GM21526 (cell line): ENCODE results near the gene TMEM248.
"Not testable (repeated sequence)": the region's sequence is repeated elsewhere in the genome, so short reads cannot be mapped to it uniquely, and the experiment has no call there.

Experiments used
- ATAC-seq: cut with Tn5 transposase; IDR thresholded peaks from one replicate; pipeline ENCODE4 v1.9.1; 2021; ENCODE audit warnings: moderate library complexity; ENCODE audit not compliant: unreplicated experiment, low FRiP score

Gene TMEM248

DNA sequence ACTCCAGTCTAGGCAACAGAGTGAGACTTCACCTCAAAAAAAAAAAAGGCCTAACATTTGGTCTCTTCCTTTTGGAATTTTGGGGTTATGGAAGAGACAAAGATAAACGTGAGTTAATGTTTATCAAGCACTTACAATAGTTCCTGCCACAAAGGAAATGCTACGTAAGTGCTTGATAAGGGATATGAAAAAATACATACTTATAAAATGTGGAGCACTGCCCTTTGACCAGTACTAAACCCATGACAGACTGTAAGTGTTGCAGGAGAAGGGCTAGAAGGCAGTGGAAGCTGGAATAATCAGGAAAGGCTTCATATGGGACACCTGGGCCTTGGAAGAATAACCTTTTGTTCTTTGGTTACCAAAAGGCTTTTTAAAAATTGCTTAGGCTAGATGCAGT is 25.5 kb downstream of the TMEM248 start:
- no peak for ATAC-seq

DNA sequence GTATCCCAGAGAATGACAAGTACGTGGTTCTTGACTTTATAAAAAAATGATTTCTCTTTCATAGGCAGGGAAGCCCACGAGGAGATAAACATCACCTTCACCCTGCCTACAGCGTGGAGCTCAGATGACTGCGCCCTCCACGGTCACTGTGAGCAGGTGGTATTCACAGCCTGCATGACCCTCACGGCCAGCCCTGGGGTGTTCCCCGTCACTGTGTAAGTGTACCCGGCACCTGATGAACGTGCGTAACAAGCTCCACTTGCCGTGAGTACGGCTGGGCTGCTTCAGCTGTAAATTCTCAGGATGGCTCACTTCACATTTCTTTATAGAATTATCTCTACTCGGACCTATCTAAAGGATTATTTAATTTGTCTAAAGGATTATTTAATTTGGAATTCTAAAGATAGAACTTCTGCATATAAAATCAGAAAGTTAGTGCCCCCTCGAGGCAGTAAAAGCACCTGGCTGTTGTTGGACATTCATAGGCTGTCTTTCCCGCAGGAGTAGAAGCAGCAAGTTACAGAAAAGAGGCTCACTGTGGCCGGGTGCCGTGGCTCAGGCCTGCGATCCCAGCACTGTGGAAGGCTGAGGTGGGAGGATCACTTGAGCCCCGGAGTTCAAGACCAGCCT is 27.6 kb downstream of the TMEM248 start:
- ATAC-seq = no peak

- no peak for ATAC-seq
Measured at GRCh38 chr7:66950311-66950710, 29.3 kb downstream of the TMEM248 start.

GRCh38 chr7:66950763-66951162 is 29.7 kb downstream of the TMEM248 start:
- no peak for ATAC-seq

- no peak for ATAC-seq
Measured at GRCh38 chr7:66952343-66953043, 31.5 kb downstream of the TMEM248 start.

DNA sequence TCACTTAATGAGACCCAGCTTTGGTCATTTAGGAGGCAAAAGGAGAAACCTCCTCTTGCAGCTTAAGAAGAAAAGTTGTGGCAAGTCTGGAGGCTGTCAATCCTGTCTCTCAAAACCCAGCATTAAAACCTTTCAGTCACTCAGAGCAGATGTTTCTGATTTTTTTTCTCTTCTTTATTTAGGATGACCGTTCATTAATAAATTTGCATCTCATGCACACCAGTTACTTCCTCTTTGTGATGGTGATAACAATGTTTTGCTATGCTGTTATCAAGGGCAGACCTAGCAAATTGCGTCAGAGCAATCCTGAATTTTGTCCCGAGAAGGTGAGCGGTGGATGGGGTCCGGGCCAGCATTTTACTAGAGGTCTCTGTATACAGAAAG is 32.0 kb downstream of the TMEM248 start:
- no peak for ATAC-seq

GRCh38 chr7:66957595-66958290 is 36.7 kb downstream of the TMEM248 start:
- ATAC-seq = no peak

GRCh38 chr7:66958538-66959350 is 37.7 kb downstream of the TMEM248 start:
- ATAC-seq = no peak

DNA sequence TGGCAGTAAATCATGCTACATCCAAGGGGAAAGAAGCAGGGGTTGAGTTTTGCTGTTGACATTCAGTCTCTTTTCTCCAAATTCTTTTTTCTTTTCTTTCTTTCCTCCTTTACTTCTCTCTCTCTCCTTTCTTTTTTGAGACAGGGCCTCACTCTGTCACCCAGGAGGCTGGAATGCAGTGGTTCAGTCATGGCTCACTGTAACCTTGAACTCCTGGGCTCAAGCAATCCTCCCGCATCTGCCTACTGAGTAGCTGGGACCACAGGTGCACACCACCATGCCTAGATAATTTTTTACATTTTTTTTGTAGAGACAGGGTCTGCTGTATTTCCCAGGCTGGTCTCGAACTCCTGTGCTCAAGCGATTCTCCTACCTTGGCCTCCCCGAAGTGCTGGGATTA is 39.2 kb downstream of the TMEM248 start:
- ATAC-seq = no peak

GRCh38 chr7:66961096-66961495 is 40.1 kb downstream of the TMEM248 start:
- ATAC-seq = no peak

DNA sequence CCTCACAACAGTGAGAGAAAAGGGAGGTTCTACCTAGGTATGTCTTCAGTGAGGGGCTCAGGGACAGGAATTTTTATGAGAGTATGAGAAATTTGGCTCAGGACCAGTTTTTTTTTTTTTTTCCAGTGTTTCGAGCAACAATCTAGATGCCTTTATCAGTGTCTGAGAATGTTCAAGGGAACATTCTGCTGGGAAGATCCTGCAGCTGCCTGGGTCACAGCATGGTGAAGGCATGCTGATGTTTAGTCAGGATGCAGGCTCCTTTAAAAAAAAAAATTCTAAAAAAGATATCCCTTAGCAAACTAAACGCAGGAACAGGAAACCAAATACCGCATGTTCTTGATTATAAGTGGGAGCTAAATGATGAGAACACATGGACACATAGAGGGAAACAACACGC is 43.4 kb downstream of the TMEM248 start:
- no peak for ATAC-seq

DNA sequence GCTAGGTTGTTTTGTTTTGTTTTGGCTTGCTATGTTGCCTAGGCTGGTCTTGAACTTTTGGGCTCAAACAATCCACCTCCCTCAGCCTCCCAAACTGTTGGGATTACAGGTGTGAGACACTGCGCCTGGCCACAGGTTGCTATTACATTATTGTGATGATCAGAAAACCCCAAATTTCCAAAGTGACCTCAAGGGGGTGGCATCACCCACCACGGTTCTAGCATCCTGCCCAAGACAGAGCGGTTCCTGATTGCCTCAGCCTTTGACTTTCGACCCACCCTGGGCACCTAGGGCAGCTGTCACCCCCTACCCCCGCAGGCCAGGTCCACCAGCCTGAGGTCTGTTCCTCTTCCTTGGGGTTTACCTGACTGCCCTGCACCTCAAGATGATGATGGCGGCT is 46.0 kb downstream of the TMEM248 start:
- no peak for ATAC-seq

GRCh38 chr7:66969001-66969400 is 48.0 kb downstream of the TMEM248 start:
- ATAC-seq = not testable (repeated sequence)

- ATAC-seq = no peak
Measured at GRCh38 chr7:66970310-66970709, 49.3 kb downstream of the TMEM248 start.

DNA sequence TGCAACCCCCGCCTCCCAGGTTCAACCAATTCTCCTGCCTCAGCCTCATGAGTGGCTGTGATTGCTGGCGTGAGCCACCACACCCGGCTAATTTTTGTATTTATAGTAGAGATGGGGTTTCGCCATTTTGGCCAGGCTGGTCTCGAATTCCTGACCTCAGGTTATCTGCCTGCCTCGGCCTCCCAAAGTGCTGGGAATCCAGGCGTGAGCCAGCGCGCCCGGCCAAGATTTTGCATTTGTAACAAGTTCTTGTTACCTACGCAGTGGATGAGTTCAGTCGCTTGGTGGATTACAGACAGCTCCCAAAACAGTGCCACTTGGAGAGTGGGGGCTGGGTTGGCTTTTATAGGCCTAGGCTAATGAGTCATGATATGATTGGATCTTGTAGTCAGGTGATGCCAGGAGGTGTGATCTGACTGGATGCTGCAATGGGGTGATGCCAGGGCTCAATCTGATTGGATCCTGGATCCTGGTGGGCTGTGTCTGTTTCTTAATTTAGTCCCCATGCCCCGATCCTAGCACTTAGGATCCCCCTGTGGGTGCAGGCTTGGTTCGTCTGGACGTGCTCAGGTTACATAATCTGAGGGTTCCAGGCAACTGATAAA is 54.1 kb downstream of the TMEM248 start:
- no peak for ATAC-seq

DNA sequence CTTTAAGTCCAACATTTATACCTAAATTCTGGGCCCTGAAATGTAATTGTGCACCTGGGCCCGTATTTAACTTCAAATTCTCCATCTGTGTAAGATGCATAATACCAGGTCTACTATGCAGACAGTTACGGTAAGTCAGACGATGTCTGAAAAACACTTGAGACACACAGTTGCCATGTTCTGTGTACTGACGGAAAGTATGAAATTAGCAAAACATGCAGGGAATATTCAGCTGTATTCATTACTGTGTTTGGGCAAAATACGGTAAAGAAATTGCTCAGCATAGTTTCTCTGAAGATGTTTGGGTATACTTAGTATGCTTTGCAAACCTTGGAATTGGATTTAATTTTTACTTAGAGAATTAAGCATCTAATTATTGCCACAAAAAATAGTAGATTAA is 57.3 kb downstream of the TMEM248 start:
- ATAC-seq = not testable (repeated sequence)

- ATAC-seq = not testable (repeated sequence)
Measured at GRCh38 chr7:66979013-66979412, 58.0 kb downstream of the TMEM248 start.

GRCh38 chr7:66980336-66980735 is 59.3 kb downstream of the TMEM248 start:
- ATAC-seq = not testable (repeated sequence)

- not testable (repeated sequence) for ATAC-seq
Measured at GRCh38 chr7:66989552-66989951, 68.5 kb downstream of the TMEM248 start.

DNA sequence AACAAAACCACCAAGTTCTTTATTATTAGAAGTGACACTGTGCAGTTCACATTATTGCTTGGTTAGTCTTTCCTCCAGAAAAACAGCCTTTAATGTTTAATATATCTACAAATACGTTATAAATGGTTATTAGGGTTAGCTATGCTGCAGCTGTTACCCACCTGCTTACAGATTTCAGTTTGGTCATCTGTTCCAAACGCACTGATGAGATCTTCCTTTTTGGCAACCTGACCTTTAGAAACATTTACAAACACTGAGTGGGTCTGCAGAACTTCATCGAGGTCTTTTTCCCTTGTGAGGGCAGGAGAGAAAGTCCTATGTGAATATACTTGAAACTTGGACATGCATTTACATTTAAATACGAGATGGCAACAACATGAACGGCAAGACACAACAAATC is 73.0 kb downstream of the TMEM248 start:
- not testable (repeated sequence) for ATAC-seq

DNA sequence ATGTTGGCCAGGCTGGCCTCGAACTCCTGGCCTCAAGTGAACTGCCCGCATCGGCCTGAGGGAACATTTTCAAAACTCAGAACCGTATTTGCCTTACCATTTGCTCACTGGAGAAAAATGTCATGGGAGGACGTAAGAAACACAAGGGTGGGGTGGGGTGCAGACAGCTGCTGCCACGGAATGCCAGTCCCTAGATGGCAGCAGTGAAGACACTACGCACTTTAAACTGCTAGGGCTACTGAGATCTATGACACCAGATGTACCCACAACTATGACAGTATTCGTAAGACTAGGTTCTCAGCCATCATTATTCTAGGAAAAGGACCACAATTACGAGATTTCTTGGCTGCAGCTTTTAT is 73.6 kb downstream of the TMEM248 start:
- peak; percentile 38 for ATAC-seq
